SK-N-MC (cell line): Measurements from ENCODE around the gene CLHC1.

Experiments
- DNase-seq: peaks from one replicate; pipeline ENCODE4 v3.0.0-alpha.2; 2011; ENCODE audit warnings: low read depth, low spot score
- H3K27ac ChIP-seq: fragments of 200-600 bp; sonication (generic); 2 replicates; pipeline ENCODE4 v1.5.1; 2016; ENCODE audit warnings: mixed run types
- H3K36me3 ChIP-seq: fragments of 200-600 bp; sonication (generic); 2 replicates; pipeline ENCODE4 v1.6.1; 2017; ENCODE audit warnings: antibody characterized with exemption, low read length, mixed read lengths; ENCODE audit not compliant: insufficient read depth
- H3K4me3 ChIP-seq: fragments of 200-600 bp; sonication (generic); 2 replicates; pipeline ENCODE4 v1.5.1; 2016
- H3K9ac ChIP-seq: fragments of 200-600 bp; sonication (generic); 2 replicates; pipeline ENCODE4 v1.8.0; 2017; ENCODE audit warnings: mixed run types, mixed read lengths; ENCODE audit not compliant: insufficient read length
- H3K9me3 ChIP-seq: fragments of 200-600 bp; sonication (generic); 2 replicates; pipeline ENCODE4 v1.6.1; 2017; ENCODE audit warnings: low read depth, mild to moderate bottlenecking, antibody characterized with exemption, low read length, moderate library complexity, mixed read lengths
- EZH2 ChIP-seq: fragments of 200-600 bp; sonication (generic); IDR thresholded peaks from one replicate; pipeline ENCODE4 v1.6.1; 2017; ENCODE audit warnings: antibody characterized with exemption
- FOXP2 ChIP-seq: optimal IDR thresholded peaks from 2 replicates; pipeline ENCODE3; 2011; ENCODE audit warnings: mild to moderate bottlenecking, moderate library complexity; ENCODE audit not compliant: insufficient read depth; ENCODE audit errors: extremely low read length, control extremely low read depth
- POLR2AphosphoS5 ChIP-seq: IDR thresholded peaks from 2 replicates; pipeline ENCODE4 v1.6.1; 2012; ENCODE audit warnings: mild to moderate bottlenecking, low read depth, low read length, borderline replicate concordance

The CLHC1 gene

GRCh38 chr2:55153584-55154299, 78.4 kb downstream of the CLHC1 start:
- Histone ChIP-seq H3K36me3 (no peaks in the 10 kb centered on the region), H3K9me3 (no peaks in the 10 kb centered on the region), H3K9ac (no peak overlapping the region), H3K27ac (peak overlapping the region; percentile 14; the same call in 1 of the 2 replicates), H3K4me3 (no peak overlapping the region; the same call in 1 of the 2 replicates)
- TF ChIP-seq POLR2AphosphoS5, result no peak
- no peak for TF ChIP-seq FOXP2
- no peak for TF ChIP-seq EZH2
- no peak for DNase-seq

- DNase-seq, result no peak
- no peak for TF ChIP-seq POLR2AphosphoS5
- TF ChIP-seq FOXP2, result no peak
- no peak for TF ChIP-seq EZH2
- Histone ChIP-seq H3K4me3 (no peak overlapping the region), H3K27ac (no peak overlapping the region), H3K9me3 (no peaks in the 10 kb centered on the region), H3K9ac (no peak overlapping the region), H3K36me3 (no peaks in the 10 kb centered on the region)
Measured at GRCh38 chr2:55152475-55153412, 79.3 kb downstream of the CLHC1 start.

DNA sequence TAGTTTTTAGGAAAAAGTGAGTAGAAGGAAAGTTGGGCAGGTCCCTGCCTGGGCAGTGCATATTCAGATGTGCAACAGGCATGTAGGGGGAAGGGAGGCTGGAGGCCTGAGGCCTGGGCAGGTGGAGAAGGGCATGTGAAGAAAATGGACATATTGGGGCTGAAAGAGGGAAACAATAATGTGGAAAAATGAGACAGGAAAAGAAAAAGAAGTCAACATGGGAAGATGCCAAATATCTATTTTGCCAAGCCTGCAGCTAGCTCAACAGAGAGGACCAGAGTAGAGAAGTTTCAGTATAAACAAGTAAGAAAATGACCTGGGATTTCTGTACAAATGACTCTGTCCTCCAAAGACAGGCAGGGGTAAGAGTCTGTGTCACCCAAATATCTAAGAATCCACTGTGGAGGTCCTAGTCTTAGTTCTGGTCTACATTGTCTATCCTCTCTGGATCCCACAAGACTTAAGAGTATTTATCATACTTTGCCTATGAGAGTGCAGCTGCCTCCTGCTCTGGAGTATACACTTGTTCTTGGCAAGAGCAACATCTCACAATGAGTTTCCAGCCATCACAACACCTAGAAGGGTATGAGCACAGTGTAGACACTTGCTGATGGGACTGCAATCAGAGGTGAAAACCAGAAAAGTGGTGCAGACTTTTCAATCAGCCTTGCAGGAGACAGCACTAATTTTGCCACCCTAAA, 80.2 kb downstream of the CLHC1 start:
- H3K9me3 ChIP-seq, result no peaks in the 10 kb centered on the region
- H3K36me3 ChIP-seq, result no peaks in the 10 kb centered on the region
- TF ChIP-seq POLR2AphosphoS5 (no peak), FOXP2 (no peak), EZH2 (no peak)
- no peak overlapping the region for H3K9ac ChIP-seq
- no peak overlapping the region for H3K4me3 ChIP-seq
- no peak for DNase-seq
- H3K27ac ChIP-seq, result no peak overlapping the region

DNA sequence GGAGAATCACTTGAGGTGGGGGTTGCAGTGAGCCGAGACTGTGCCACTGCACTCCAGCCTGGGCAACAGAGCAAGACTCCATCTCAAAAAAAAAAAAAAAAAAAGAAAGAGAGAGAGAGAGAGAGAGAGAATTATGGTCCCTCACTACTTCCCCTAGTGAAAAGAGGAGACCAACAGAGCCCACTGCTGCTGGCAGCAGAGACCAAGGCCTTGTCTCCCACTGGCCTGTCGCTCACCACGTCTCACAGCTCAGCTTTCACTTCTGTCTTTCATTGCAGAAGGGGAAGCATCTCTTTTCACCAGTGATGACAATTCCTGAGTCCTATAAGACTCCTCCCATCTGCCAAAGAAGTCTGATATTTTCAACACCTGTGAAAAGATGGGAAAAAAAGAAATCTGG, 81.3 kb downstream of the CLHC1 start:
- H3K4me3 ChIP-seq, result no peak overlapping the region
- H3K36me3 ChIP-seq, result no peaks in the 10 kb centered on the region
- TF ChIP-seq EZH2 (no peak), FOXP2 (no peak), POLR2AphosphoS5 (no peak)
- H3K27ac ChIP-seq, result no peak overlapping the region
- no peaks in the 10 kb centered on the region for H3K9me3 ChIP-seq
- DNase-seq, result no peak
- H3K9ac ChIP-seq, result no peak overlapping the region

- Histone ChIP-seq H3K36me3 (no peaks in the 10 kb centered on the region), H3K9ac (no peak overlapping the region), H3K4me3 (no peak overlapping the region), H3K27ac (no peak overlapping the region), H3K9me3 (no peaks in the 10 kb centered on the region)
- DNase-seq, result no peak
- TF ChIP-seq EZH2 (no peak), FOXP2 (no peak), POLR2AphosphoS5 (no peak)
Measured at GRCh38 chr2:55148269-55148668, 83.8 kb downstream of the CLHC1 start.

- Histone ChIP-seq H3K27ac (no peak overlapping the region), H3K9ac (no peak overlapping the region), H3K9me3 (no peaks in the 10 kb centered on the region), H3K4me3 (no peak overlapping the region), H3K36me3 (no peaks in the 10 kb centered on the region)
- DNase-seq, result no peak
- TF ChIP-seq POLR2AphosphoS5, result no peak
Measured at GRCh38 chr2:55147531-55147930, 84.6 kb downstream of the CLHC1 start.

DNA sequence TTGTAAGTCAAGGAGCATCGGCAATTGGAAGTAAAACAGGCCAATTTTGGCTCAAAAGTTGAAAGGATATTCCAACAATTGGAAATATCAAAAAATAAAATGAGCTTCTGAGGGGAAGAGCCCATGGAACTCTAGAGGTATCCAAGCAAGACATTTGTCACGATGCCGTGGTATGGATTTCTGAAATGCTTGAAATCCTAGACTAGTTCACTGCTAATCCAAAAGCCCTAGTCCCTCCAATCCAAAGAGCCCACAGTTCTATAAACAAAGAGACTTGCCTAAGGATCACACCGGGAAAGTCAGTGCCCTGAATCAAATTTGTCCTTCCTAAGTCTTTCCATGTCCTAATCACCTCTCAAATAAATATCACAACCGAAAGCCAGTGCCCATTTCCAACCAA, 85.1 kb downstream of the CLHC1 start:
- no peak overlapping the region for H3K4me3 ChIP-seq
- H3K27ac ChIP-seq, result no peak overlapping the region
- H3K9ac ChIP-seq, result no peak overlapping the region
- TF ChIP-seq EZH2, result no peak
- TF ChIP-seq POLR2AphosphoS5, result no peak
- TF ChIP-seq FOXP2, result no peak
- no peaks in the 10 kb centered on the region for H3K36me3 ChIP-seq
- no peak for DNase-seq
- H3K9me3 ChIP-seq, result no peaks in the 10 kb centered on the region

DNA sequence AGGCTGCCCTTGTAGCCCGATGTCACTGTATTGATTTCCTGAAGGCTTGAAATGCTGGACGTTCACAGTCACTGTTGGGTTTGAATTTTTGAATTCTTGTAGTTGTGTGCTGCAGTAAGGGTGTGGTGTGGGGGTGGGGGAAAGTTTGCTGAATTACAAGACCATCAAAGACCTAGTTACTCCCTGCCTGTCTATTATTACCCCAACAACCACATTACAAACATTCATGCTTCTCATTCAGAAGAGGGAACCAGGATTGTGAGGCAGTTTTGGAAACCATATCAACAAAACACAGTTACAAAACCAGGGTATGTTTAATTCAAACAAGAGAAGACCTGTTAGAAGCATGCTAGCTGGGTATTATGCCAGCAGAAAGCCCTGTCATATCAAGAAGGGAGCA, 85.8 kb downstream of the CLHC1 start:
- Histone ChIP-seq H3K27ac (no peak overlapping the region), H3K36me3 (no peaks in the 10 kb centered on the region), H3K9ac (no peak overlapping the region), H3K9me3 (no peaks in the 10 kb centered on the region), H3K4me3 (no peak overlapping the region)
- TF ChIP-seq EZH2, result no peak
- TF ChIP-seq POLR2AphosphoS5, result no peak
- TF ChIP-seq FOXP2, result no peak
- DNase-seq, result no peak
